H1 (cell line): Measurements from ENCODE around the gene DCUN1D2. TPM values are rescaled to one million over a fixed set of nuclear protein-coding genes. Genes with fewer than 3 reads are reported as not detected.

ENCODE experiments used
- CTCF ChIP-seq, 3 experiments: IDR thresholded peaks; 1 replicate in 2 of 3; 2 replicates in 1 of 3; pipeline versions ENCODE4 v1.5.1 to v1.6.1; 2011; ENCODE audit warnings: low read length in 3 of 3, mild to moderate bottlenecking in 3 of 3, inconsistent platforms in 2 of 3, low read depth in 1 of 3, moderate library complexity in 1 of 3; ENCODE audit not compliant: insufficient read depth in 1 of 3; ENCODE audit errors: control extremely low read depth in 1 of 3
- HDAC2 ChIP-seq, 2 experiments: fragments of 300-600 bp in 1 of 2; sonication (generic) in 1 of 2; IDR thresholded peaks; 2 replicates each; pipeline ENCODE4 v1.6.1; 2011 to 2012; ENCODE audit warnings: low read depth in 2 of 2, low read length in 2 of 2, mild to moderate bottlenecking in 2 of 2, moderate library complexity in 2 of 2, borderline replicate concordance in 1 of 2, inconsistent platforms in 1 of 2
- NRF1 ChIP-seq: IDR thresholded peaks from 2 replicates; pipeline ENCODE4 v1.6.1; 2011; ENCODE audit warnings: mild to moderate bottlenecking, low read depth, low read length, improper control_type of control experiment
- SP4 ChIP-seq: IDR thresholded peaks from 2 replicates; pipeline ENCODE4 v1.6.1; 2012; ENCODE audit warnings: low read length, inconsistent platforms
- polyA plus RNA-seq, 7 experiments: library from polyadenylated mRNA; depleted of rRNA in 3 of 7; stranded (reverse) in 5 of 7; unstranded in 2 of 7; fragments of >200 nt in 5 of 7; fragments of 200-250 nt in 2 of 7; gene quantifications; 1 replicate in 5 of 7; 2 replicates in 1 of 7; 4 replicates in 1 of 7; pipeline versions ENCODE4 v1.2.1 to v1.2.3, GENCODE V29; 2011 to 2013; ENCODE audit warnings: missing spikeins in 2 of 7, mixed read lengths in 2 of 7
- total RNA-seq: library from RNA; stranded (reverse); fragmentation: NEBNext Ultra II Directional; extraction: Animal tissue kit (Norgen Biotek cat#: 25700); gene quantifications from 2 replicates; pipeline ENCODE4 v1.2.1, GENCODE V29; 2021

The DCUN1D2 gene
- total and polyA plus RNA-seq, 2 of the 8 experiments (the other 6 are each of a cell fraction or from before 2014, with no cell fraction given), result 19.5 to 35.3 TPM

GRCh38 chr13:113452466-113452865 lies 38.0 kb downstream of the DCUN1D2 start (continued):
- TF ChIP-seq CTCF (IDR thresholded peaks at IDR 0.05; ENCODE audit: control extremely low read depth in 1 of 3, insufficient read depth in 1 of 3, low read depth in 1 of 3, low read length in 3 of 3) (no peak), HDAC2 (IDR thresholded peaks at IDR 0.05; ENCODE audit: borderline replicate concordance in 1 of 2, low read depth in 2 of 2, low read length in 2 of 2) (no peak), SP4 (no peak), NRF1 (no peak)
- TF ChIP-seq, all 59 proteins: peak for 0
